Neuron (in vitro differentiated cells): ENCODE measurements around the gene HSD17B2.
"Not testable (repeated sequence)": the region's sequence is repeated elsewhere in the genome, so short reads cannot be mapped to it uniquely, and the experiment has no call there.

Experiments
- H2AFZ ChIP-seq: one replicate; pipeline ENCODE4 v1.6.1; 2013; ENCODE audit warnings: low read depth, mild to moderate bottlenecking, inconsistent platforms, low read length, moderate library complexity
- H3K27me3 ChIP-seq: one replicate; pipeline ENCODE4 v1.6.1; 2013; ENCODE audit warnings: low read length; ENCODE audit not compliant: insufficient read depth
- H3K36me3 ChIP-seq: one replicate; pipeline ENCODE4 v1.6.1; 2013; ENCODE audit warnings: low read length; ENCODE audit not compliant: insufficient read depth
- H3K4me1 ChIP-seq: one replicate; pipeline ENCODE4 v1.6.1; 2013; ENCODE audit warnings: low read length; ENCODE audit not compliant: insufficient read depth
- H3K4me3 ChIP-seq: 2 replicates; pipeline ENCODE4 v1.5.1; 2013; ENCODE audit warnings: mild to moderate bottlenecking, low read length, moderate library complexity
- H3K9me3 ChIP-seq: one replicate; pipeline ENCODE4 v1.6.1; 2013; ENCODE audit warnings: low read length

The HSD17B2 gene

GRCh38 chr16:82007189-82007588 lies 27.9 kb upstream of the HSD17B2 start:
- Histone ChIP-seq H3K36me3 (no peaks in the 10 kb centered on the region), H3K4me3 (no peak overlapping the region), H3K4me1 (no peaks in the 10 kb centered on the region), H2AFZ (no peak overlapping the region), H3K27me3 (peaks cover 9% of the 10 kb centered on the region), H3K9me3 (no peaks in the 10 kb centered on the region)

GRCh38 chr16:82008957-82009592 lies 26.0 kb upstream of the HSD17B2 start:
- Histone ChIP-seq H2AFZ (no peak overlapping the region), H3K27me3 (peaks cover 9% of the 10 kb centered on the region), H3K9me3 (no peaks in the 10 kb centered on the region), H3K4me3 (no peak overlapping the region), H3K36me3 (no peaks in the 10 kb centered on the region), H3K4me1 (no peaks in the 10 kb centered on the region)

GRCh38 chr16:82009789-82010188 lies 25.3 kb upstream of the HSD17B2 start:
- not testable (repeated sequence) for H3K4me3 ChIP-seq, H3K36me3 ChIP-seq, H3K27me3 ChIP-seq, H3K9me3 ChIP-seq, H3K4me1 ChIP-seq, H2AFZ ChIP-seq

GRCh38 chr16:82010649-82011048 lies 24.4 kb upstream of the HSD17B2 start:
- Histone ChIP-seq H2AFZ (no peak overlapping the region), H3K4me3 (no peak overlapping the region), H3K36me3 (no peaks in the 10 kb centered on the region), H3K27me3 (no peaks in the 10 kb centered on the region), H3K4me1 (no peaks in the 10 kb centered on the region), H3K9me3 (no peaks in the 10 kb centered on the region)

- H3K4me3 ChIP-seq = no peak within 1 kb of the TSS
- H3K4me1 ChIP-seq = no peaks in the 10 kb centered on the region
- no peaks in the 10 kb centered on the region for H3K9me3 ChIP-seq
- H3K36me3 ChIP-seq = no peaks in the 10 kb centered on the region
- H2AFZ ChIP-seq = no peak within 1 kb of the TSS
- no peaks in the 10 kb centered on the region for H3K27me3 ChIP-seq
Measured at GRCh38 chr16:82011199-82011641, 23.8 kb upstream of the HSD17B2 start, which contains the start of gene SDR42E1. Gene SDR42E1 (minus strand): TSS chr16:82011470. CDS start chr16:82000858, 10,612 bp downstream.

GRCh38 chr16:82013139-82013538 lies 21.9 kb upstream of the HSD17B2 start:
- no peaks in the 10 kb centered on the region for H3K27me3 ChIP-seq
- no peak overlapping the region for H3K4me3 ChIP-seq
- H3K4me1 ChIP-seq = no peaks in the 10 kb centered on the region
- H3K36me3 ChIP-seq = no peaks in the 10 kb centered on the region
- no peak overlapping the region for H2AFZ ChIP-seq
- H3K9me3 ChIP-seq = no peaks in the 10 kb centered on the region

GRCh38 chr16:82016263-82016662 lies 18.8 kb upstream of the HSD17B2 start:
- no peaks in the 10 kb centered on the region for H3K4me1 ChIP-seq
- H2AFZ ChIP-seq = no peak overlapping the region
- no peaks in the 10 kb centered on the region for H3K9me3 ChIP-seq
- peaks cover 5% of the 10 kb centered on the region for H3K27me3 ChIP-seq
- no peak overlapping the region for H3K4me3 ChIP-seq
- H3K36me3 ChIP-seq = no peaks in the 10 kb centered on the region

GRCh38 chr16:82016964-82017363 lies 18.1 kb upstream of the HSD17B2 start:
- Histone ChIP-seq H3K27me3 (peaks cover 5% of the 10 kb centered on the region), H3K4me3 (no peak overlapping the region), H2AFZ (no peak overlapping the region), H3K4me1 (no peaks in the 10 kb centered on the region), H3K36me3 (no peaks in the 10 kb centered on the region), H3K9me3 (no peaks in the 10 kb centered on the region)

- H3K4me1 ChIP-seq = no peaks in the 10 kb centered on the region
- no peak overlapping the region for H3K4me3 ChIP-seq
- H3K9me3 ChIP-seq = no peaks in the 10 kb centered on the region
- H3K36me3 ChIP-seq = no peaks in the 10 kb centered on the region
- peaks cover 5% of the 10 kb centered on the region for H3K27me3 ChIP-seq
- H2AFZ ChIP-seq = no peak overlapping the region
Measured at GRCh38 chr16:82017911-82018568, 17.0 kb upstream of the HSD17B2 start.

GRCh38 chr16:82019535-82019934 lies 15.5 kb upstream of the HSD17B2 start:
- no peaks in the 10 kb centered on the region for H3K9me3 ChIP-seq
- no peak overlapping the region for H2AFZ ChIP-seq
- no peaks in the 10 kb centered on the region for H3K4me1 ChIP-seq
- H3K27me3 ChIP-seq = peaks cover 5% of the 10 kb centered on the region
- no peaks in the 10 kb centered on the region for H3K36me3 ChIP-seq
- H3K4me3 ChIP-seq = no peak overlapping the region

- Histone ChIP-seq H3K4me1 (no peaks in the 10 kb centered on the region), H2AFZ (no peak overlapping the region), H3K36me3 (no peaks in the 10 kb centered on the region), H3K27me3 (peaks cover 5% of the 10 kb centered on the region), H3K4me3 (no peak overlapping the region), H3K9me3 (no peaks in the 10 kb centered on the region)
Measured at GRCh38 chr16:82020051-82020450, 15.0 kb upstream of the HSD17B2 start.

GRCh38 chr16:82023206-82023605 lies 11.8 kb upstream of the HSD17B2 start:
- Histone ChIP-seq H3K9me3 (no peaks in the 10 kb centered on the region), H3K4me3 (no peak overlapping the region), H3K4me1 (no peaks in the 10 kb centered on the region), H3K36me3 (no peaks in the 10 kb centered on the region), H2AFZ (no peak overlapping the region), H3K27me3 (peaks cover 5% of the 10 kb centered on the region)

- H3K4me1 ChIP-seq = no peaks in the 10 kb centered on the region
- no peaks in the 10 kb centered on the region for H3K9me3 ChIP-seq
- no peak overlapping the region for H2AFZ ChIP-seq
- H3K27me3 ChIP-seq = peaks cover 3% of the 10 kb centered on the region
- H3K36me3 ChIP-seq = no peaks in the 10 kb centered on the region
- no peak overlapping the region for H3K4me3 ChIP-seq
Measured at GRCh38 chr16:82024316-82024715, 10.7 kb upstream of the HSD17B2 start.

GRCh38 chr16:82024883-82025282 lies 10.2 kb upstream of the HSD17B2 start:
- H3K9me3 ChIP-seq = no peaks in the 10 kb centered on the region

More at GRCh38 chr16:82024883-82025282, 10.2 kb upstream of the HSD17B2 start:
- Histone ChIP-seq H3K27me3 (no peaks in the 10 kb centered on the region), H3K36me3 (no peaks in the 10 kb centered on the region), H3K4me3 (no peak overlapping the region), H2AFZ (no peak overlapping the region), H3K4me1 (no peaks in the 10 kb centered on the region)
